K562 (cell line): ENCODE measurements around the gene PAIP2. TPM values are rescaled to one million over a fixed set of nuclear protein-coding genes. Genes with fewer than 3 reads are reported as not detected.

Source experiments
- ADNP ChIP-seq: fragments of 200-800 bp; sonication (Bioruptor generic); IDR thresholded peaks from 2 replicates; pipeline ENCODE4 v1.6.1; 2016; ENCODE audit warnings: missing genetic modification characterization, missing compliant biosample characterization
- BDP1 ChIP-seq: IDR thresholded peaks from 3 replicates; pipeline ENCODE4 v1.6.1; 2011; ENCODE audit not compliant: insufficient read length, insufficient read depth
- CCNT2 ChIP-seq: IDR thresholded peaks from 2 replicates; pipeline ENCODE4 v1.6.1; 2011; ENCODE audit warnings: borderline replicate concordance, low read depth, mild to moderate bottlenecking, moderate library complexity, mixed read lengths, low read length; ENCODE audit not compliant: insufficient read length; ENCODE audit errors: extremely low read depth
- CHD1 ChIP-seq: fragments of 200-600 bp; sonication (generic); IDR thresholded peaks from one replicate; pipeline ENCODE4 v1.6.1; 2012; ENCODE audit warnings: mild to moderate bottlenecking, moderate library complexity, low read length, inconsistent platforms
- DEAF1 ChIP-seq: fragments of 450-650 bp; formaldehyde crosslinking; IDR thresholded peaks from 2 replicates; pipeline ENCODE4 v1.4.0; 2020; ENCODE audit warnings: mild to moderate bottlenecking, moderate library complexity
- FOXP1 ChIP-seq: sonication (generic); formaldehyde crosslinking; IDR thresholded peaks from 2 replicates; pipeline ENCODE4 v1.8.0; 2022; ENCODE audit warnings: mild to moderate bottlenecking, missing genetic modification reagents
- GATAD2A ChIP-seq: fragments of 450-650 bp; IDR thresholded peaks from 2 replicates; pipeline ENCODE4 v1.6.1; 2017
- HDAC1 ChIP-seq, 2 experiments: fragments of 450-650 bp; IDR thresholded peaks; 2 replicates each; pipeline ENCODE4 v1.6.1; 2016 to 2017; ENCODE audit warnings: inconsistent platforms in 1 of 2, mild to moderate bottlenecking in 1 of 2, moderate library complexity in 1 of 2
- HNRNPUL1 ChIP-seq: fragments of 200-400 bp; formaldehyde crosslinking; IDR thresholded peaks from 2 replicates; pipeline ENCODE4 v1.6.1; 2017; ENCODE audit warnings: low read length
- MCM7 ChIP-seq, 2 experiments: fragments of 450-650 bp; IDR thresholded peaks; 2 replicates each; pipeline ENCODE4 v1.6.1; 2016 to 2018
- MECOM ChIP-seq: fragments of 250-450 bp; sonication (Bioruptor Pico); IDR thresholded peaks from 2 replicates; pipeline ENCODE4 v1.8.0; 2022; ENCODE audit warnings: inconsistent platforms
- MIER1 ChIP-seq: fragments of 450-650 bp; IDR thresholded peaks from 2 replicates; pipeline ENCODE4 v1.6.1; 2016; ENCODE audit warnings: antibody characterized with exemption, mild to moderate bottlenecking, low read depth
- MYBL2 ChIP-seq, 2 experiments: fragments of 450-650 bp in 1 of 2; sonication (generic) in 1 of 2; formaldehyde crosslinking in 1 of 2; IDR thresholded peaks; 2 replicates each; pipeline versions ENCODE4 v1.6.1 to v1.8.1; 2017 to 2022; ENCODE audit warnings: borderline replicate concordance in 1 of 2, inconsistent platforms in 1 of 2, low read depth in 1 of 2, mild to moderate bottlenecking in 1 of 2, missing genetic modification reagents in 1 of 2, moderate library complexity in 1 of 2
- RNF2 ChIP-seq: sonication (generic); IDR thresholded peaks from 2 replicates; pipeline ENCODE4 v1.6.1; 2016
- SMAD2 ChIP-seq: fragments of 150-350 bp; IDR thresholded peaks from 2 replicates; pipeline ENCODE4 v1.6.1; 2014; ENCODE audit warnings: low read depth, mild to moderate bottlenecking, low read length
- SOX6 ChIP-seq: fragments of 450-650 bp; IDR thresholded peaks from 2 replicates; pipeline ENCODE4 v1.6.1; 2014; ENCODE audit warnings: mild to moderate bottlenecking
- THAP7 ChIP-seq: fragments of 250-450 bp; sonication (Bioruptor Pico); IDR thresholded peaks from 2 replicates; pipeline ENCODE4 v1.5.0; 2021
- ZBED1 ChIP-seq: IDR thresholded peaks from 2 replicates; pipeline ENCODE4 v1.6.1; 2014
- ZKSCAN3 ChIP-seq: fragments of 250-450 bp; sonication (Bioruptor Pico); IDR thresholded peaks from 2 replicates; pipeline ENCODE4 v1.4.0; 2020
- ZNF316 ChIP-seq: fragments of 450-650 bp; IDR thresholded peaks from 2 replicates; pipeline ENCODE4 v1.6.1; 2016
- ZNF592 ChIP-seq: fragments of 450-650 bp; IDR thresholded peaks from 2 replicates; pipeline ENCODE4 v1.6.1; 2017; ENCODE audit warnings: antibody characterized with exemption, mild to moderate bottlenecking
- ZNF764 ChIP-seq: fragments of 250-450 bp; sonication (Bioruptor Pico); IDR thresholded peaks from 2 replicates; pipeline ENCODE4 v1.4.0; 2020; ENCODE audit warnings: low read depth, mild to moderate bottlenecking, moderate library complexity
- ZNF766 ChIP-seq: fragments of 200-800 bp; sonication (Bioruptor generic); conservative IDR thresholded peaks from 2 replicates; pipeline ENCODE4 v1.6.1; 2016; ENCODE audit warnings: missing genetic modification characterization, missing compliant biosample characterization
- ZNF77 ChIP-seq: fragments of 250-450 bp; sonication (Bioruptor Pico); IDR thresholded peaks from 2 replicates; pipeline ENCODE4 v1.5.0; 2020
- ZNF79 ChIP-seq: fragments of 250-450 bp; sonication (Bioruptor Pico); IDR thresholded peaks from 2 replicates; pipeline ENCODE4 v1.4.0; 2020; ENCODE audit warnings: low read depth, mild to moderate bottlenecking, moderate library complexity
- polyA plus RNA-seq, 8 experiments: library from polyadenylated mRNA; depleted of rRNA in 4 of 8; stranded (reverse) in 5 of 8; unstranded in 3 of 8; fragments of >200 nt; fragmentation: Nextera tagmentation in 2 of 8; fragmentation: Illumina TruSeq in 1 of 8; extraction: Ambion mirVana in 2 of 8; extraction: Trizol in 1 of 8; gene quantifications; 2 replicates each; pipeline versions ENCODE4 v1.2.1 to v1.2.3, GENCODE V29; 2011 to 2014; ENCODE audit warnings: inconsistent platforms in 1 of 8, missing spikeins in 1 of 8
- total RNA-seq, 7 experiments: library from RNA; depleted of rRNA in 6 of 7; stranded (reverse); fragments of >200 nt in 6 of 7; fragmentation: Illumina TruSeq in 2 of 7; extraction: Trizol in 2 of 7; gene quantifications; 2 replicates each; pipeline versions ENCODE4 v1.2.1 to v1.2.3, GENCODE V29; 2011 to 2021; ENCODE audit warnings: low replicate concordance in 1 of 7

Gene PAIP2
- total and polyA plus RNA-seq, 9 of the 15 experiments (the other 6 are each of a cell fraction or from before 2014, with no cell fraction given): 78.3 to 187 (median 128) TPM

- TF ChIP-seq ZNF79 (CRISPR knock-in tag) (no peak), DEAF1 (CRISPR knock-in tag) (0 out of 2 replicates have a peak, but pooled peaks have one; percentile 3), MECOM (CRISPR knock-in tag) (no peak), ADNP (tag) (no peak), THAP7 (CRISPR knock-in tag) (no peak), ZNF766 (CRISPR knock-in tag) (no peak), GATAD2A (no peak), MYBL2 (IDR thresholded peaks at IDR 0.05; ENCODE audit: low read depth) (peak; percentile 63), MYBL2 (CRISPR knock-in tag; IDR thresholded peaks at IDR 0.05; ENCODE audit: borderline replicate concordance) (no peak), ZNF77 (CRISPR knock-in tag) (no peak), MIER1 (no peak), ZNF764 (CRISPR knock-in tag) (no peak), FOXP1 (CRISPR knock-in tag) (no peak), ZKSCAN3 (CRISPR knock-in tag) (no peak), SMAD2 (no peak), ZNF316 (no peak), ZNF592 (no peak; the same call in 1 of the 2 replicates), HDAC1 (IDR thresholded peaks at IDR 0.05) (no peak; a peak in 1 of 4 replicates), MCM7 (IDR thresholded peaks at IDR 0.05) (no peak), RNF2 (no peak), CCNT2 (peak; percentile 15), CHD1 (peak; percentile 52), ZBED1 (no peak), SOX6 (peak; percentile 61), HNRNPUL1 (no peak), BDP1 (no peak)
Observed at GRCh38 chr5:139294374-139295165, 47.1 kb upstream of the PAIP2 start (continued).
